Progenitor cell of endocrine pancreas (in vitro differentiated cells): ENCODE data around the gene AMMECR1. TPM values are rescaled to one million over a fixed set of nuclear protein-coding genes. Genes with fewer than 3 reads are reported as not detected.

Source experiments
- DNase-seq: peaks from one replicate; pipeline ENCODE4 v3.0.0; 2021; ENCODE audit warnings: low spot score; ENCODE audit not compliant: unreplicated experiment
- H3K27ac Mint-ChIP-seq: 2 replicates; pipeline ENCODE4 v1.8.0; 2021; ENCODE audit warnings: mild to moderate bottlenecking, moderate library complexity, mixed read lengths
- H3K27me3 Mint-ChIP-seq: 2 replicates; pipeline ENCODE4 v1.8.0; 2021; ENCODE audit warnings: mixed read lengths
- H3K36me3 Mint-ChIP-seq: 2 replicates; pipeline ENCODE4 v1.8.0; 2022; ENCODE audit warnings: mixed read lengths; ENCODE audit not compliant: insufficient read depth
- H3K4me1 Mint-ChIP-seq: 2 replicates; pipeline ENCODE4 v1.8.0; 2021; ENCODE audit warnings: low read depth, mixed read lengths
- H3K4me3 Mint-ChIP-seq: 2 replicates; pipeline ENCODE4 v1.8.0; 2021; ENCODE audit warnings: low read depth, mild to moderate bottlenecking, moderate library complexity, mixed read lengths
- H3K9me3 Mint-ChIP-seq: 2 replicates; pipeline ENCODE4 v1.8.0; 2021; ENCODE audit warnings: low read depth, mixed read lengths
- CTCF ChIP-seq: fragments of 200-600 bp; sonication (generic); IDR thresholded peaks from one replicate; pipeline ENCODE4 v1.5.0; 2021; ENCODE audit warnings: antibody characterized with exemption, mild to moderate bottlenecking; ENCODE audit not compliant: unreplicated experiment
- total RNA-seq: library from RNA; stranded (reverse); gene quantifications from 2 replicates; pipeline ENCODE4 v1.2.1, GENCODE V29; 2021

Gene AMMECR1
- total RNA-seq, 1 donor from 2014 or later: 27.8 TPM

GRCh38 chrX:110265661-110266060 lies 52.2 kb downstream of the AMMECR1 start:
- no peak overlapping the region for H3K4me3 Mint-ChIP-seq
- TF ChIP-seq CTCF: no peak
- H3K27me3 Mint-ChIP-seq: no peaks in the 10 kb centered on the region
- H3K4me1 Mint-ChIP-seq: peaks cover 5% of the 10 kb centered on the region
- no peak for DNase-seq
- H3K27ac Mint-ChIP-seq: no peak overlapping the region
- peaks cover 1% of the 10 kb centered on the region for H3K36me3 Mint-ChIP-seq
- H3K9me3 Mint-ChIP-seq: peaks cover 2% of the 10 kb centered on the region

DNA sequence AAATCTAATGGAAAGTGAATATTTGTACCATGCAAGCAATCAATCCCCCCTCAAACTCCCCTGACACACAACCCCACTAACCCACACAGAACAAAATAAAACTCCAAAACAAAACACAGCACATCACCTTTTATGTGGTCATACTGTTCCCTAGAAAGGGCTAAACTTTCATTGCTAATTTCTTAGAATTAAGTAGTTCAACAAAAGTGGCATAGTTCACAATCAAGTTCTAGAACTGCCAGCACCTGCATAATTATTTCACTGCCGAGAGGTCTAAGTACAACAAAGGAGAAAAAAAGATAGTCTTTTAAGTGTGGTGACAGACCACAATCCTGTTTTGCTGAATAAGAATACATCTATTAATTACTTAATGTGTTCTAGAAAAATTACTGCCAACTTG lies 58.8 kb downstream of the AMMECR1 start:
- Mint-ChIP-seq H3K36me3 (peaks cover 1% of the 10 kb centered on the region), H3K4me3 (no peak overlapping the region), H3K27me3 (no peaks in the 10 kb centered on the region), H3K9me3 (no peaks in the 10 kb centered on the region), H3K4me1 (no peaks in the 10 kb centered on the region), H3K27ac (no peak overlapping the region)
- no peak for DNase-seq
- no peak for TF ChIP-seq CTCF

DNA sequence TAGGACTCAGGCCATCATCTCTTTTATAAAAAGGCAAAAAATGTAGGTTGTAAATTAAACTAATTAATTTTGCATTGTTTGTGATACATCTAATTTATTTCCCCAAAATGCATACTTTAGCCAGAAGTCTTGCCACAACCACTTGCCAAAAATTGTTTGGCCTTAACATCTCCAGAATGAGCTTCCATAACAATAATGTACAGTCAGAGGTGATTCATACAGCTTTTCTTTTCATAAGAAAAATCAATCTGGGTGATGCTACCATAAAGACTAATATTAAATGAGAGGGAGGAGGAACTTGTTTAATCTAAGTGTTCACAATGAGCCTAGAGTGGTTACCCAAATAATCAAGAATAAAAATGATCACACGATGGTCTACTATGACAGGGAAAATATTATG lies 59.3 kb downstream of the AMMECR1 start:
- peaks cover 1% of the 10 kb centered on the region for H3K36me3 Mint-ChIP-seq
- no peak for DNase-seq
- H3K4me1 Mint-ChIP-seq: no peaks in the 10 kb centered on the region
- no peak for TF ChIP-seq CTCF
- no peak overlapping the region for H3K4me3 Mint-ChIP-seq
- no peak overlapping the region for H3K27ac Mint-ChIP-seq
- H3K27me3 Mint-ChIP-seq: no peaks in the 10 kb centered on the region
- H3K9me3 Mint-ChIP-seq: no peaks in the 10 kb centered on the region

DNA sequence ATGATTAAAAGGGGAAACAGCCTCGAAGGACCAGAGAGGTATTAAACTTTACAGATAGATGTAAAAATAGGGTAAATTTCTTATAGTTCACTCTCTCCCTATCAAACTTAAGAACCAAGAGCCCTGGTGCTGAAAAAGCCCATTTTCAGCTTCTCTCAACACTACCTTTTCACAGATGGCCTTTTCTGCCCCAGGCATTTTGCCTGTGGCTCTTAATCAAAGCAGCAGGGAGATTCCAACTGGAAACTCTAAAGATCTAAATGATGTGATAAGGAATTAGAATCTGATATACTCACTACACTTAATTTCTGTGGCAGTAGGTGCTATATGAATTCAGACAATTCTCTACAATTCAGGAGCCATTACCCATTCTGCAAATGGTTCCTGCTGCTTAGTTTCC lies 60.0 kb downstream of the AMMECR1 start:
- no peak for TF ChIP-seq CTCF
- no peaks in the 10 kb centered on the region for H3K9me3 Mint-ChIP-seq
- H3K4me3 Mint-ChIP-seq: no peak overlapping the region
- H3K27me3 Mint-ChIP-seq: no peaks in the 10 kb centered on the region
- DNase-seq: no peak
- no peaks in the 10 kb centered on the region for H3K4me1 Mint-ChIP-seq
- H3K36me3 Mint-ChIP-seq: peaks cover 1% of the 10 kb centered on the region
- no peak overlapping the region for H3K27ac Mint-ChIP-seq

- Mint-ChIP-seq H3K36me3 (no peaks in the 10 kb centered on the region), H3K4me1 (peaks cover 4% of the 10 kb centered on the region), H3K27ac (no peak overlapping the region), H3K4me3 (no peak overlapping the region), H3K9me3 (no peaks in the 10 kb centered on the region), H3K27me3 (no peaks in the 10 kb centered on the region)
- DNase-seq: no peak
- TF ChIP-seq CTCF: no peak
These were observed 65.2 kb downstream of the AMMECR1 start for GRCh38 chrX:110252711-110253110.
